A172 (cell line): ENCODE measurements around the gene ZFPM1. TPM values are rescaled to one million over a fixed set of nuclear protein-coding genes. Genes with fewer than 3 reads are reported as not detected.
"Not testable (repeated sequence)": the region's sequence is repeated elsewhere in the genome, so short reads cannot be mapped to it uniquely, and the experiment has no call there.

Experiments used
- DNase-seq: peaks from one replicate; pipeline ENCODE4 v3.0.0-alpha.2; 2015; ENCODE audit warnings: low spot score
- total RNA-seq: library from RNA; depleted of rRNA; stranded (reverse); fragments of >200 nt; shearing (Covaris generic); gene quantifications from 2 replicates; pipeline ENCODE4 v1.2.3, GENCODE V29; 2014

ZFPM1 gene
- total RNA-seq, 1 experiment from 2014 or later, result 0.95 TPM

DNA sequence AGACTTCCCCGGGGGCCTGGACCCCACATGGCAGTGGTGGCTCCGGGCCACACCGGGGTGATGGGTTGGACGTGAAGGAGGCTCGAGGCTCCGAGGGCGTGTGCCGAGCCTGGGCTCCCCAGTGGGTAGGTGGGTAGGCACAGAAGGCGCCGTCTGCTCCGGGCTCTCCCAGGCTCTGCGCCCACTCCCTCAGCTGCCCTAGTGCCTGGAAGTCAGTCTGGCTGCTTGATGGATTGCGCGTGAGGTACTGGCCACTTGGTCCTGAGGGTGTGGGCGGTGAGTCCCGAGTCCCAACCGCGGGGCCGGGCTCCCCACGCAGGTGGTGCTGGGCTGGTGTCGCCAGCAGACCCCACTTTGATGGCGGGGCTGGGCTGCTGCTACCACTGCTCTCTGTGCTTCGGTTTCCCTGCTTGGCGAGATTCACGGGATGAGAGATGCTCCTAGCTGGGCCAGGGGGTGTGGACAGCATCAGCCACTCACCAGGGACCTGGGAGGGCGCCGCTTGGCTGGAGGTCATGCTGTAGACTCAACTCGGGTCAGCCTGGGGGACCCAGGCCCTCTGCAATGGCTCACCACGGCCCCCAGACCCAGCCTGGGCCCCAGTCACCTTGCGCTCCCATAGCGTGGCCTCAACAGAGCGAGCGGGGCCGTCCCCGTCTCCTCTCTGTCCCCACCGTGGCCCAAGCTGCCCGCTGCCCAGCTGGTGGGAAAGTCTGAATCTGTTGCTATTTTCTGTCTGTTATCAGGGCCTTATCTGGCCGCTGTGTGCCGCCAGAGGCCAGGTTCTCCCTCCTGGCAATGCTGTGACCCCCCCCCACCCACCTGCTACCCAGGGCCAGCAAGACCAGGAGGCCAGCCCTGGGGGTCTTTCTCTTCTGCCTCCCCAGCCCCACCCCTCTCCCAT lies 26.1 kb downstream of the ZFPM1 start:
- no peak for DNase-seq

GRCh38 chr16:88479793-88480760 lies 27.0 kb downstream of the ZFPM1 start:
- no peak for DNase-seq

- DNase-seq, result no peak
Measured at GRCh38 chr16:88480829-88481228, 27.7 kb downstream of the ZFPM1 start.

GRCh38 chr16:88481851-88482250 lies 28.8 kb downstream of the ZFPM1 start:
- no peak for DNase-seq

DNA sequence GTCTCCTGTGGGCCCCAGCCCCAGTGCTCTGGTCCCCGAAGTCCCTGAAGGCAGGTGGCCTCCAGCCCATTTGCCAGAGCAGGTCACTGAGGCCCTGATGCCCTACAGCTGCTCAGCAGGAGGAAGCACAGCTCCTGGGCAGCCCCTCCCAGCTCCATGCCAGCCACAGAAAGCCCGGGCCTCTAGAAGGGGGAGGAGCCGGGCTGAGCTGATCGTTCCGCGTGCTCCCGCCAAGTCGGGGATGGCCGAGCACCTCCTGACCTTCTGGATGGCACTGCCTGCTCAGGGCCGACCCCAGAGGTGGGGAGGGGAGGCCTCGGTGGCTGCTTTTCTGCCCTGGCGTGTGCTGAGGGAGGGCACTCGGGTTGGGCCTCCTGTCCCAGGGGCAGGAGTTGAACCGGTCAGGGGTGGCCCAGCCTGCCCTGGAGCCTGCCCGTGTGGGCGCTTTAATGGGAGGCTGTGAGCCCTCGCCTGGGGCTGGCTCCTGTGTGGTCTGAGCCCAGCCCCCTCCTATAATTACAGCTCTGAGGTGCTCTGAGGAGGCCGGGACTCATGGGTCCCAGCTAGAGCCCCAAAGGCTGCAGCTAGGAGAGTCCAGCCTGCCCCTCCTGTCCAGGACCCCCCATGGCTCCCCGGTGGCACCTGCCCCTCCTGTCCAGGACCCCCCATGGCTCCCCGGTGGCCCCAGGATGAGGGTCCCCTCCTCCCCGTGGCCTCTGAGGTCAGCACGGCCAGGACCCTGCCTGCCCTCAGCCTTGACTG lies 29.7 kb downstream of the ZFPM1 start:
- no peak for DNase-seq

DNA sequence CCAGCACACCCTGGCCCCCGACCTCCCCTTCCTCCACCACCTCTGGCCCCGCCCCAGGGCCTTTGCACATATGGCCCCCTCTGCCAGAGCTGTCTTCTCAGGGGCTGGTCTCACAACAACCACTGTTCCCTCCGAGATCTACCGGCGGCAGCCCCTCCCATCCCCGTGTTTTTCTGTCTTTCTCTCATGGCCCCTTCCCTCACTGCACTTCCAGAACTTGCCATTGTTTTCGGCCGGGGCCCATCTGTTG lies 30.2 kb downstream of the ZFPM1 start:
- no peak for DNase-seq

GRCh38 chr16:88484505-88485365 lies 31.7 kb downstream of the ZFPM1 start:
- no peak for DNase-seq

DNA sequence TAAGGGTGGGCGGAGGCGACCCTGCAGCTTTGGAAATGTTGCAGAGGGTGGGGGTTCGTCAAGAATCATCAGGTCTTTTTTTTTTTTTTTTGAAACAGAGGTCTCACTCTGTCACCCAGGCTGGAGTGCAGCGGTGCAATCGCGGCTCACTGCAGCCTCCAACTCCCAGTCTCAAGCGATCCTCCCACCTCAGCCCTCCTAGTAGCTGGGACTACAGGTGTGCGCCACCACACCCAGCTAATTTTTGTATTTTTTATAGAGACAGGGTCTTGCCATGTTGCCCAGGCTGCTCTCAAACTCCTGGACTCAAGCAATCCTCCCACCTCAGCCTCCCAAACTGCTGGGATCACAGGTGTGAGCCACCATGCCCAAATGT lies 32.3 kb downstream of the ZFPM1 start:
- DNase-seq, result not testable (repeated sequence)

GRCh38 chr16:88486398-88487123 lies 33.5 kb downstream of the ZFPM1 start:
- no peak for DNase-seq

DNA sequence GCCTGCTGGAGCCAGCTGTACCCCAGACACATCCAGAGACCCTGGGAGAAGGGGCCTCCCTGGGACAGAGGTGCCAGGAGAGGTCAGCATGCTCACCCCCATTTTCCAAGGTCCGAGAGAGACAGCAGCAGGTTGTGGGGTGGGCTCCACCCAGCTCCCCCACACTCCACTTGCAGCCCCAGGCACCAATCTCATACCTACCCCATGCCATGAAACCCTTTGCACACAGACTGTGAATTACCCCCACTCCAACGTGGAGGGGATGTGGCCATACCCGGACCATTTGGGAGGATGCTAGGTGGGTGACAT lies 34.0 kb downstream of the ZFPM1 start:
- DNase-seq, result no peak

- no peak for DNase-seq
Measured at GRCh38 chr16:88487920-88488851, 35.1 kb downstream of the ZFPM1 start.

DNA sequence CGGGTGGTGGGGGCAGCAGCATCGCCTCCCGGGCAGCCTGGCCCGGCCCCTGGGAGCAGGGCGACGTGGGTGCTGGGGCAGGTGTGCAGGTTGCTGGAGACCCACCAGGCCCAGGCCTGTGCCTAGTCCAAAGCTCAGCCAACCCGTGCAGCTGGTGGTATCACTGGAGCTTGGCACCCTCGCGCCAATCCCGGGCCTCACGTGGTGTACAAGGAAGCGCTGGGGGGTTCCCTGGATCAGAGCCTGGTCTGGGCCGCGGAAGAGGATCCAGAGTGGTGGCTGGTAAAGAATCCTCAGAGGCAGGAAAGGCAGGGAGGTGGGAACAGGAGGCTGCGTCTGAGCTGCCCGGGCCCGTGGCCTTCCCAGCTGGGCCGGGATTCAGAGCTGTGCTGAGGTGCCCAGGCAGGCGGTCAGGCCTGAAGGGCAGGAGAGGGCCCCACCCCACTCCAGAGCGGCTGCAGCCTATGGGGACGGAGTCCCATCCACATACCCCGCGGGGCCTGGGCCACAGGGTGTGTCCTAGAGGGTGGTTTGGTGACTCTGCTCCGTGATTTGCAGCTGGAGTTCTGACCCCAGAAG lies 36.2 kb downstream of the ZFPM1 start:
- no peak for DNase-seq

GRCh38 chr16:88491001-88491559 lies 38.0 kb downstream of the ZFPM1 start:
- DNase-seq, result no peak

DNA sequence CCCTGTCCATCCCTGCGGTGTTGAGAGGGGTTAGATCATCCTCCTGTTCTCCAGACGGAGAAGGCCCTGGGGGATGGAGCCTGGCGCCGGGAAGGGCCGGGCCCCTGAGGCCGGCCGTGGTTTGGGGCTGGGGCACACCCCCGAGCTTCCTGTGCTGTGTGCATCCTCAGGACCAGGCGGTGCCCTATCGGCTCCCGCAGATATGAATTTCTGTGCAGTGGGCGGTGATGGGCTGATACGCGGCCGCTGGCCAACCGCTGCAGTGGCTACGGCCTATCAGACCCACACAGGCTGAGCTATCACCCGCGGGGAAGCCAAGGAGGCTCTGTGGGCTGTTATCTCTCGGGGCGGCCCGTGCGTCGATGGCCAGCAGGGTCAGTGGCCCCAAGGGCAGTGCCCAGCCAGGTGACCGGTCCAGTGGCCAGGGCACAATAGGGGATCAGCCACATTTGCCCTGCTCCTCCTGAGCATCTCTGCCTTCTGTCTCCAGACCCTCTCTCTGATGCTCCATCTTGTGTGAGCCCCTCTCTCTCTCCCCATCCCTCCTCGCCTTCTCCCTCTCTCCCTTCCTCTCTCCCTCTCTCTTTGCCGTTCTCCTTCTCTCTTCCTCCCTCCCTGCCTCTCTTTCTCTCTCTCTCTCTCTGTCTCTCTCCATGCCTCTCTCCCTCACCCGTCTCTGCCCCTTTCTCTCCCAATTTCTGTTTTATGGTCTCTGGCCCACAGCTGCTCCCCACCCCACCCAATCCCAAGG lies 38.7 kb downstream of the ZFPM1 start:
- no peak for DNase-seq

GRCh38 chr16:88493879-88494278 lies 40.8 kb downstream of the ZFPM1 start:
- no peak for DNase-seq

GRCh38 chr16:88494335-88495154 lies 41.5 kb downstream of the ZFPM1 start:
- DNase-seq, result no peak

- no peak for DNase-seq
Measured at GRCh38 chr16:88495268-88495772, 42.2 kb downstream of the ZFPM1 start.
